HG03571 (cell line): ENCODE data around the gene OSCP1.
"Not testable (repeated sequence)": the region's sequence is repeated elsewhere in the genome, so short reads cannot be mapped to it uniquely, and the experiment has no call there.

Experiments used
- ATAC-seq: cut with Tn5 transposase; IDR thresholded peaks from one replicate; pipeline ENCODE4 v1.9.1; 2021; ENCODE audit not compliant: unreplicated experiment

OSCP1 gene, protein sequence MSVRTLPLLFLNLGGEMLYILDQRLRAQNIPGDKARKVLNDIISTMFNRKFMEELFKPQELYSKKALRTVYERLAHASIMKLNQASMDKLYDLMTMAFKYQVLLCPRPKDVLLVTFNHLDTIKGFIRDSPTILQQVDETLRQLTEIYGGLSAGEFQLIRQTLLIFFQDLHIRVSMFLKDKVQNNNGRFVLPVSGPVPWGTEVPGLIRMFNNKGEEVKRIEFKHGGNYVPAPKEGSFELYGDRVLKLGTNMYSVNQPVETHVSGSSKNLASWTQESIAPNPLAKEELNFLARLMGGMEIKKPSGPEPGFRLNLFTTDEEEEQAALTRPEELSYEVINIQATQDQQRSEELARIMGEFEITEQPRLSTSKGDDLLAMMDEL

DNA sequence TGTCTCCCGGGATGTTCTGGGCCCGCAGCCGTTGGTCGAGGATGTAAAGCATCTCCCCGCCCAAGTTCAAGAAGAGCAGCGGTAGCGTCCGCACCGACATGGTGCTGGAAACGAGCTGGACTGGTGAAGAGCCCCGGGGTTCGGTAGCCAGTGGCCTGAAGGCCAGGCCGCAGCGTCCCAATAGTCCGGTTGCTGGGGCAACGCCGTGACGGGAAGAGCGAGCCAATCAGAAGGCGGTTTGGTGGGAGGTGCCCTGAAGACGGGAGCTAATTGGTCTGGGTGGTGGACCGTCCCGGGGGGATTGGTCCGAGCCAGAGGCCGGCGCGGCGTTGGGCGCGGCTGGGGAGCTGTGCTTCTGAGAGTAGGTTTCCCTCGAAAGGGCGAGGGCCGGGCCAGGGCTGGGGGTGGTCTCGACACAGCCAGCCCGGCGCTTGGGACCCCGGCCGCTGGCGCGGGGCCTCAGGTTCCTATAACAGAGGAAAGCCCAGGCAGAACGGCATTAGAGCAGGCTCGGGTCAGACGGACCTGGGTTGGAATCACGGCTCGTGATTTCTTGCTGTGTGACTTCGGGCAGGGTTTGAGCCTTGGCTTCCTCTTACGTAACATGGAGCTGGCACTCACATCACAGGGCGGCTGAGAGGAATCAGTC, at the start of gene OSCP1:
Gene OSCP1, minus strand, starts transcription at position 182 of the 649 bp plus-strand sequence. Its CDS starts 82 bp downstream, at position 100.
- peak; percentile 96 for ATAC-seq

DNA sequence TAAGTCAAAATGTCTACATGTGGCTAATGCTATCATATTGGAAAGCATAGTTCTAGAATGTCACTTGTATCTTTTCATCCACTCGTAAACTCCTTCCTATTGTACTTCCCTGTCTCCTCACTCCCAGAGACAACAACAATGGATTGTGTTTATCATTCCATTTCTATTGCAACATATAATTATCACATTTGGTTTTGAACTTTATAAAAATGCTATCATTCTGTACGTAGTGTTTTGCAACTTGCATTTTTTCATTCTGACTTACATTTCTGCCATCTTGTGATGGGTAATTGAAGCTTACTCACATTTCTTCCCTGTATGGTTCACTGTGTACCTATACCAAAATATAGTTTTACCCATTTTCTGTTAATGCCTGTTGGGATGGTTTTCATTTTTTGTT, 47.0 kb upstream of the OSCP1 start:
- no peak for ATAC-seq

DNA sequence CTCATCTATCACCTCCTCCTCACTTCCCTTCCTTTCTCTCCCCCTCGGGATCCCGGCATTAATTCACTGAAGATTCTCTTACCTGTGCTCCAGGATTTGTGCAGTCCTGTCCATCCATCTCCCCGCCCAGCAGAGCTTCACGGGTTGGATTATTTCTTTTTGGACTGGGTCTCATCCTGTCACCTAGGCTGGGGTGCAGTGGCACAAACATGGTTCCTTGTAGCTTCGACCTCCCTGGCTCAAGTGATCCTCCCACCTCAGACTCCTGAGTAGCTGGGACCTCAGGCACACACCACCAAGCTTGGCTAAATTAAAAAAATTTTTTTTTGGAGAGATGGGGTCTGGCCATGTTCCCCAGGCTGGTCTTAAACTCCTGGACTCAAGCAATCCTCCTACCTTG, 44.7 kb upstream of the OSCP1 start:
- no peak for ATAC-seq

DNA sequence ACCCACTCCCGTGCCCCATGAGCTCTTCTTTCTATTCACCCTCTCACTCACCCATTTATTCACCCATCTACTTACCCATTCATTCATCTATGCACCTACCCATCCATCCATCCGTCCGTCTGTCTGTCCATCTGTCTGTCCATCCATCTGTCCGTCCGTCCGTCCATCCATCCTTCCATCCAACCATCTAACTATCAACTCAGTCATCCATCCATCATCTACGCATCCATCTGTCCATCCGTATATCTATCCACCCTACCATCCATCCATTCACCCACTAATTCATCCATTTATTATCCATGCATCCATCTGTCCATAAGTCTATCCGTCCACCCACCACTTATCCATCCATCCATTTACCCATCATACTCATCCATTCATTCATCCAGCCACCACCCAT, 43.3 kb upstream of the OSCP1 start:
- no peak for ATAC-seq

DNA sequence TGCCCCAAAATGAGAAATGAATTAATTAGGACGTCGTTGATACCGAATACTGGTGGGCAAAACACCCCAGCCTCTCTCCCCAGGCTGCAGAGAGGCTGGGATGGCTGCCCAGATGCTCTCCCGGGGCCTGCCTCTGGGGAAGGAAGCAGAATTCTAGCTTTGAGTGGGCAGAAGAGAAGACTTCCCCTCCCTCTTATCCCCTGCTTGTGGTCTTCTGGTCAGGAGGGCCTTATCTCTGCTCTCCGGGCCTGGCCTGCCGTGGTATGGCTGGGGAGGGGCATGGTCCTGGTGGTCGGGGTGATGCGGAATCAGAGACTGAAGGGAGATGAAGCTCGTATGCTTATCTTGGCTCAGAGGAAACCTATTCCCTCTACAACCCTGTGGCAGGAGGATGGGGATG, 42.2 kb upstream of the OSCP1 start:
- no peak for ATAC-seq

DNA sequence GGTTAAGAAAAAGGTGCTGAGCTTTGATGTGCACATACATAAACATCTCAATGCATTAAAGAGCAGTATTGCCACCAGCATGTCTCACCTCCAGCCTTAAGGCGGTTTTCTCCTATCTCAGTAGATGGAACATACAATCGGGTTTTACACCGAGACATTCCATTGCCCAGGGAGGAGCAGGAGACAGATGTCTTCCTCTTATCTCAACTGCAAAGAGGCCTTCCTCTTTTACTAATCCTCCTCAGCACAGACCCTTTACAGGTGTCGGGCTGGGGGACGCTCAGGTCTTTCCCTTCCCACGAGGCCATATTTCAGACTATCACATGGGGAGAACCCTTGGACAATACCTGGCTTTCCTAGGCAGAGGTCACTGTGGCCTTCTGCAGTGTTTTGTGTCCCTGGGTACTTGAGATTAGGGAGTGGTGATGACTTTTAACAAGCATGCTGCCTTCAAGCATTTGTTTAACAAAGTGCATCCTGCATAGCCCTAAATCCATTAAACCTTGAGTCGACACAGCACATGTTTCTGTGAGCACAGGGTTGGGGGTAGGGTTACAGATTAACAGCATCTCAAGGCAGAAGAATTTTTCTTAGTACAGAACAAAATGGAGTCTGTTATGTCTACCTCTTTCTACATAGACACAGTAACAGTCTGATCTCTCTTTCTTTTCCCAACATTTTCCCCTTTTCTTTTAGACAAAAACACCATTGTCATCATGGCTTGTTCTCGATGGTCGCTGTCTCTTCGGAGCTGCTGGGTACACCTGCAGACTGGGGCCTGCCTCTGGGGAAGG, 39.2 kb upstream of the OSCP1 start:
- ATAC-seq: not testable (repeated sequence)

DNA sequence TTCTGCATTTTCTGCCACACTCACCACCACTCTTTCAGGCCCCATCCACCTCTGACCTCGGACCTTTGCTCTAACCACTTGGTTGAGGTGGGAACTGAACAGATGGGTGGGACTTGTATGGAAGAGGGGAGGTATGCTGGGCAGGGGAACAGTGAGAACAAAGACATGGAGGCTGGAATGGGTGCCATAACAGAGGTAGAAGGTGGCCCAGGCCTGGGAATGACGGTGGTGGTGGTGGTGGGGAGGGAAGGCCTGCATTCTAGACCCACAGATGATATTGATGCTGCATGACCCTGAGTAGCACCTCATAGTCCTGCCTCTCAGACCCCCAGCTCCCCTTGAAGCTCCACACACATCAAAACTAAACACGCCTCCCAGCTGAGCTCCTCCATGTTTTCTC, 37.7 kb upstream of the OSCP1 start:
- ATAC-seq: no peak

DNA sequence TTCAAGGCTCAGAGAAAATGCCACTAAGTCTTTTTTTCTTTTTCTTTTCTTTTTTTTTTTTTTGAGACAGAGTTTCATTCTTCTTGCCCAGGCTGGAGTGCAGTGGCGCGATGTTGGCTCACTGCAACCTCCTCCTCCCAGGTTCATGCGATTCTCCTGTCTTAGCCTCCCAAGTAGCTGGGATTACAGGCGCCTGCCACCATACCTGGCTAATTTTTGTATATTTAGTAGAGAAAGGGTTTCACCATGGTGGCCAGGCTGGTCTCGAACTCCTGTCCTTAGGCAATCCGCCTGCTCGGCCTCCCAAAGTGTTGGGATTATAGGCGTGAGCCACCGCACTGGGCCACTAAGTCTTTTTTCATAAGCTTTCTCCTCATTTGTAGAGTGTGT, 37.1 kb upstream of the OSCP1 start:
- not testable (repeated sequence) for ATAC-seq

DNA sequence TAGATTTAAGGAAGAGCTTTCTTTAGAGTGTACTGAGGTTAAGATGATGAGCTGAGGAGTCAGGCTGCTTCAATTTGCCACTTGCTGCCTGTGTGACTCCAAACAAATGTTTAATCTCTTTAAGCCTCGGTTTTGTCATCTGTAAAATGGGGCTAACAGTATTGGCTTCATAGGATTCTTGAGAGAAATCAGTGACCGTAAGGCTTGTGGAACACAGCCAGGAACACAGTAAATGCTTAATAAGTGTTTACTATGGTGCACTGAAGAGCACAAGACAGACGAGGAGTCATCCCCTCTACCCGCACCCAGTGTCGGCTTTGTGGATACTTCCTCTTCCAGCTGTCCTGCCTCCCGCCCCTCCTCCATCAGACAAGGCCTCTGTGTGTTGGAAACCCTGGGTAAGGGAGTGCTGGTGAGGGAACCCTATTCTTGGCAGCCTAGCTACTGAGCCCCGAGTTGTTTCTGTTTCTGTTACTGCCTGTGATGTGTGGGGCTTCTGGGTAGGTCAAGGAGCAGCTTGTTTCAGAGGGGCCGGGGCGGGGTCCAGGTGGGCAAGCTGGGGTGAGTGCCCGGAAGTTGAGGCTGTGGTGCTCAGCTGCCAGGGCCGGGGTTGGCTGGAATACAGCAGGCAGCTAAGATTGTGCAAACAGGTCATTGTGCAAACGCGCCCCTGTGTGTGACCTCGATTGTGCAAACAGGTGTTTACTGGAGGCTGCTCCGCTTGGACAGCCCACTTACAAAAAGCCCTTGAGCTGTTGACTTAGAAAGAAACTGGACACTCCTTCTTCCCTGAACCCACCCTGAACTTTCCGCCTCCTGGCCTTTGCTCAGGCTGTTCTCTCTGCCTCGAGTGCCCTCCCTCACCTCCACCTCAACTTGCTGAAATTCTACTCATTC, 36.4 kb upstream of the OSCP1 start:
- ATAC-seq: no peak

DNA sequence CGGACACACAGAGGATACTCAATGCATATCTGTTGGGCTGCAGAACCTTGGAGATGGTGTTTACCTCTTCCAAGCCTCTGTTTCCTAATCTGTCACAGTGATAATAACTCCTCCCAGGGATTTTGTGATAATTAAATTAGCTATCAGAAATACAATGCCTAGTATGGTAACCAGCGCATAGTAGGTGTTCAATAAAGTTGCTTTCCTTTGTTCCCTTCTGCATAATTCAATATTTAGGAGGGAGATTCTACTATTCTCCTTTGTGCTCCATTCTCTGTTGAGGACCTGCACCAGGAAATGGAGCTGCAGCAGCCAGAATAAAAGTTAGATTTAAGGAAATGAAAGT, 35.8 kb upstream of the OSCP1 start:
- no peak for ATAC-seq

DNA sequence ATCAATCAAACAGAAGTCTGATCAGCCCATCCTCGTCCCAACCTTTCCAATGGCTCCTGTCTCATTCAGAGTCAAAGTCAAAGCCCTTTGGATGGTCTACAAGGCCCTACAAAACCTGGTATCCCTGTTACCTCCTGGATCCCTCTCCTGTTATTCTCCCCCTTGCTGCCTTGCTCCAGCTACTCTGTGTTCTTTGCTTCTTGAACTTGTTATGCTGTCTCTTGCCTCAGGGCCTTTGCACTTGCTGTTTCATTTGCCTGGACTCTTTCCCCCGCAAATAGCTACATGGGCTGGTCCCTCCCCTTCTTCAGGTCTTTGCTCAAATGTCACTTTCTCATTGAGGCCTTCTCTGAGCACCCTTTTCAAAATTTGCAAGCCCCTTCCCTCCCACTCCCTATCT, 33.8 kb upstream of the OSCP1 start:
- no peak for ATAC-seq

DNA sequence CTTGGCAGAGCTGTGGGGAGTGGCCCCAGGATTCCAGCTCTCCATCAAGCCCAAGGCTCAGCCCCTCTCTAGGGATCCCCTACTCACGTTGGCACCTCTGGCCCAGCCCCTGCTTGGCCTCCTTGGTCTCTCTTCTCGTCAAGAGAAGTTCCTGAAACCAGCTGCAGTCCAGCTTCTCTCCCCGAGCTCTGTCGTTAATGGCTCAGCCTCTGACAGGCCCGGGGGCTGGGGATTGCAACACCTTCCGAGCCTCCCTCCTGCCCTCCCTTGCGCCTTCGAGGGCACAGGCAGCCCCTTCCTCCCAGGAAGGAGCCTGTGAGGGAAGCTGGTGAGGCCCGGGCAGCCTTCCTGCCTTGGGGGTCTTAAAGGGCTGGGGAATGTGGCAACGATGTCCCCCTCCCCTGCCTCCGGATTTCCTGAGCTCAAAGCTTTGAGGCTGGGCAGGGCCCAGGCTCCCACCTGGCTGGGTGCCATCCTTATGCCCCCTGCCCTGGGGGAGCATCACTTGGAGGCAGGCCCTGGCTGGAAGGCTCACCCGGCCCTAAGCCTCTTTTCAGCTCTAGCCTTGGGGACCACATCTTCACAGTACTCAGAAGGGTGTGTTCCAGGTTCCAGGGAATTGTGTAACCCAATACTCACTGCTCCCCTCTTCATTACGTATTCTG, 32.6 kb upstream of the OSCP1 start, which contains the start of gene CSF3R:
Gene CSF3R, minus strand, starts transcription at position 190 of the 665 bp plus-strand sequence. CDS start 3,417 bp downstream, outside the sequence.
- no peak for ATAC-seq

DNA sequence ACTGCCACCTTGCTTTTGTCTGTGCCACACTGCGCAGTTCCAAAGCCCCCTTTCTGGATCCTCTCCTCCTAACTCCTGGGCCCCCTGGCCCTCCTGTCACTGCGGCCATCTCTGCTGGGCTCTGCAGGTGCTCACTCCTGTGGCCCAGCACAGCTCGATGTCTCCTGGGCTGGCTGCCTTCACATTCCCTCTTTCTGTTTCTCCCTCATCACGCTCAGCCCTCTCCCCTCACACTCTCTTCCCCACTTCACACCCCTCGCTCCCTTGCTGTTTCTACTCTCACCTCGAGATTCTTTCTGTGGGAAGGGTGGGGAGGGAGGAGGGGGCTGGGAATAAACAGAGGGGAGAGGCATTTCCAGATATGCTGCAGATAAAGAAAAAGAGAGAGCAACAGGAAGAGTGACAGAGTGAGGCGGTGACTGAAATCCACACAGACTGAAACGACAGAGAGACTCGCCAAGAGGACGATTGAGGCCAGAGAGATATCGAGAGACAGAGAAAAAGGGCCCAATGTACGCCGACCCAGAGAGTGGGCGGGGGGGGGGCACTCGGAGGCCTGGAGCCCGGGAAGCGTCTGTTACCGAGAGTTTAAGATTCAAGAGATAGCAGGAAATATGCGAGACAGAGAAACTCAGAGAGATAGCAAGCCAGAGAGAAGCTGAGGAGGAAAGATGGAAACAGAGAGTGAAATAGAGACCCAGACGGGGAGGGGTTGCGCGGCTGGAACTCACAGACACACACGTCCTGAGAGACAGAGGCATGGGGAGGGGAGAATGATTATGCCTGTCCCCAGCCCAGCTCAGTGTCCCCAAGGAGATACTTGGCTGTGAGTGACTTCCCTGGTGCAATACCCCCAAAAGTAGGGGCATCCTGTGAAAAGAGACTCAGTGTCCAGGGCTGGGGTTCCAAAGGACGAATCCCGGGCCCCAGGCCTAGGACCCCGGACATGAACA, 31.8 kb upstream of the OSCP1 start:
- no peak for ATAC-seq

DNA sequence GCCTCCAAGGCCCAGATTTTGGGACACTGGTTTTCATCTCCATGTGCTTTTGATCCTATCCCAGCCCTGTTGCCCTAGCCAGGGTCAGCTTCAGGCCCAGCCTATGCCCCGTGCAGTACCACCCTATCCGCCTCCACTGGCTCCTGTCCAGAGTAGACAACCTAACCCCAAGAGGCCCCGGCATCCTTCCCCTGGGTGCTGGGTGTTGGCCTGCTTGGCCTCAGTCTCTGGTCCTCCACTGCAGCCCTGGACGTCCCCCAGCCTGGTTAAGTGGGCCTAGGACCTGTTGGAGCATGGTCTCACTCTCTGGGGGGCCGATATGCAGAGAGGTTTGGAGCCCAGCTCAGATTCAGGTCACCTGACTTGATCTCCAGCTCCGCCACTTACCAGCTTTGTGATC, 30.8 kb upstream of the OSCP1 start:
- ATAC-seq: no peak

DNA sequence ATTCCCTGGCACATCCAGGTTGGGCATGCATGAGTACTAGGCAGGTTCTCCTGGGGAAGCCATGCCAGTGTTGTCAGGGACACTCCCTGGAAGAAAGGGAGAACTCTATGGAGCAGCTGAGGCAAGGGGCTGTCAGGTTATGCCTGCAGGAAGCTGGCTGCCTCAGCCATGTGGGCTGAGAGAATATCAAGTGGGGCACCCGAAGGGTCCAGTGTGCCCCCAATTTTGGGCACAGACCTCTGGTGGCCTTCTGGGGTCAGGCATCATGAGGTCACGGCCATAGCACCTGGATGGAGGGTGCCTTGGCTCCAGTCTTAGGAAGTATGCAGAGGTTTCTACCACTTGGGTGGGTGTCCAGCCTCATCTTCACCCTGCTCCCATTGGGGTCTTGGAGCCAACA, 29.9 kb upstream of the OSCP1 start:
- no peak for ATAC-seq

DNA sequence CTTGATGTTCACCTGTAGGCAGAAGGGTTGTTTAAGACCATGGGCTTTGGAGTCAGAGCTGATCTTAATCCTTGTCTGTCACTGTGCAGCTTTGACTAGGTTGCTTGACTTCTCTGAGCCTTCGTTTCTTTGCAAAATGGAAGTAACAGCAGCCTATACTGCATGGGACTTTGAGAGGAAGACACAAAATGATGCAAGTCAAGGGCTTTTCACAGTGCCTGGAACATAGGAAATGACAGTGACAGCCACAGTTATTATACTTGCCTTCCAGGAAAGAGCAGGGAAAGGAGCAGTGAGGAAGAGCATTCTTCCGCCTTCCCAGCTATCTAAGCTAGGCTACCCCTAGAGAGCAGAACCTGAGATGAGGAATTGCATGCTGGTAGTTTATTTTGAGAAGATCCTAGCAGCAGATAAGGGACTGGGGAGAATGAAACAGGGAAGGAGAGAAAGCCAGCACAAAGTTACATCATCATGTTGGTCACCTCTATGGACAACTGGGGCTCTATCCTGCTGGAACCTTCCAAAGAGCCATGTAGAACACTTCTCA, 29.3 kb upstream of the OSCP1 start:
- ATAC-seq: no peak

DNA sequence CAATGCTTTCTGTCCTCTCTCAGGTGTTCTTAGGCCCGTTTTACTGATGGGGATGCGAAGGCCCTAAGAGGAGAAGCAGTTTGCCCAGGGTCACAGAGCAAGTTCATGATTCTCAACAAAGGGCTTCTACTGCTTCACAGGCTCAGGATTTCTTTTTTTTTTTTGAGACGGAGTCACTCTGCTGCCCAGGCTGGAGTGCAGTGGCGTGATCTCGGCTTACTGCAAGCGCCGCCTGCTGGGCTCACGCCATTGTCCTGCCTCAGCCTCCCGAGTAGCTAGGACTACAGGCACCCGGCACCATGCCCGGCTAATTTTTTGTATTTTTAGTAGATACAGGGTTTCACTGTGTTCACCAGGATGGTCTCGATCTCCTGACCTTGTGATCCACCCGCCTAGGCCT, 27.4 kb upstream of the OSCP1 start:
- ATAC-seq: not testable (repeated sequence)

DNA sequence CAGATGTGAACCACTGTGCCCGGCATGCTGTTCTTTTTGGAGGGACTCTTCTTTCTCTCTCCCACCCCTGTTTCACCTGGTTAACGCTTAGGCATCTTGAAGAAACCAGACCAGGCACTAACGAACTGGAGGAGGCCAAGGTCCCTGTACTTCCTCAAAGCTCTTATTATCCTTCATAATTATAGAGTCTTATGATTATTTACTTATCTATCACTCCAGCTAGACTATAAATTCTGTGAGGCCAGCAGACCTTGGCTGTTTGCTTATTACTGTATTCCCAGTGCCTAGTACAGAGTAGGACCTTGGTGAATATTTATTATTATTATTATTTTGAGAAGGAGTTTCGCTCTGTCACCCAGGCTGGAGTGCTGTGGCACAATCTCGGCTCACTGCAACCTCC, 26.7 kb upstream of the OSCP1 start:
- no peak for ATAC-seq
